Activated CD4-positive, alpha-beta T cell treated with anti-CD3 and anti-CD28 coated beads for 24 hours (primary cell): Measurements from ENCODE around the gene CPNE2.
"Not testable (repeated sequence)": the region's sequence is repeated elsewhere in the genome, so short reads cannot be mapped to it uniquely, and the experiment has no call there.

ENCODE experiments used
- DNase-seq, 2 donors: peaks; one replicate each; pipeline ENCODE4 v3.0.0-alpha.2; 2020; ENCODE audit warnings: low read depth in 2 of 2

CPNE2 gene

DNA sequence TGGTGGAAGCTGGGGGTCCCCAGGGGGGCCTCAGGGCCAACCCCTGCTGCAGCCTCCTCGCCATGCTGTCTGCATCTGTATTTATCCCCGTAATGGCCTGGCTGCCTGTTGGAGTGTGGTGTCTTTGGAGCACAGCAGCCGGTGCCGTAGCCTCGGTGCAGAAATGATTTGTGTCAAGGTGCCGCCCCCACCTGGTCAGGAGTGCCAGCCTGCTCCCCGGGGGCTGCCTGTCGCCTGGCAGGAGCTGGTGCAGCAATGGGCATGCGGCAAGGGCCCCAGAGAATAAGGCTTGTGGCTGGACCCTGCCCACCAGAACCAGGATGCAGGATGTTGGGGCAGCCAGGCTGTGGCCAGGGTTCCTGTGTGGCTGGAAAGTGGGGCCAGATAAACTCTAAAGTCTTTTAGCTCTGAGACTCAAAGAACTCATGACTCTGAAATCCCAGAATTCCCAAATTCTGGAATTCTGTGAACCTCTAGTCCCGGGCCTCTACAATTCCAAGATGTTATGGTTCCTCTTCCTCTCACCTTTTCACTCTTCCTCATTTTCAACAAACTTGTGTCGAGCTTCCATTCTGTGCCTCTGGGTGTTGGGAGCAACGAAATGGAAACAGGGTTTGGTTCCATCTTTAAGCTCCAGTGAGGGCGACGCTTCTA is 5.9 kb downstream of the CPNE2 start:
- DNase-seq = no peak

DNA sequence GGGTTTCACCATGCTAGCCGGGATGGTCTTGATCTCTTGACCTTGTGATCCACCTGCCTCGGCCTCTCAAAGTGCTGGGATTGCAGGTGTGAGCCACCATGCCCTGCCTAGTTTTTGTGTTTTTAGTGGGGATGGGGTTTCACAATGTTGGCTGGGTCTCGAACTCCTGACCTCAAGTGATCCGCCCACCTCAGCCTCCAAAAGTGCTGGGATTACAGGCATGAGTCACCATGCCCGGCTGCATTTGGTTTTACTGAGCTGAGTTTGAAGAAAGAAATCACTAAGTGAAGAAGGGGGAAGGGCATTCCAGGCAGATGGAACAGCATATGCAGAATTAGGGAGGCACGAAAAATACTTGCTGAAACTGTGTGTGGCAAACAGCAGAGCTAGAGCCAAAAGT is 7.6 kb downstream of the CPNE2 start:
- not testable (repeated sequence) for DNase-seq

DNA sequence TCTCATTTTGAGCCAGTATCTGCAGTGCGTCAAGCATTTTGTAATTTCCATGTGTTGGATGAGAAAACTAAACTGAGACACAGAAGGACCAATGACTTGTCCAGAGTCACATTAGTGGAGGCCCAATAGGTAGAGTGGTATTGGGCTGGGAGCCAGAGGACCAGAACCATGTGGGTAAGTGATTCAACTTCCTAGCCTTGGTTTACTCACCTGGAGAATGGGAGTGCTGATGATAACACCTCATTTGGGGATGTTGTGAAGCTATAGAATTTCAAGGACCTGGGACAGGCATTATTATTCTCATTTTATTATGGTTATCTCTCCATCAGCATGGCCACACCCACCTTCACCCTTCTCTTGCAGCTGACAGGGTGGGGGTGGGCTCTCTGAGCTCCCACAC is 8.1 kb downstream of the CPNE2 start:
- DNase-seq = no peak

DNA sequence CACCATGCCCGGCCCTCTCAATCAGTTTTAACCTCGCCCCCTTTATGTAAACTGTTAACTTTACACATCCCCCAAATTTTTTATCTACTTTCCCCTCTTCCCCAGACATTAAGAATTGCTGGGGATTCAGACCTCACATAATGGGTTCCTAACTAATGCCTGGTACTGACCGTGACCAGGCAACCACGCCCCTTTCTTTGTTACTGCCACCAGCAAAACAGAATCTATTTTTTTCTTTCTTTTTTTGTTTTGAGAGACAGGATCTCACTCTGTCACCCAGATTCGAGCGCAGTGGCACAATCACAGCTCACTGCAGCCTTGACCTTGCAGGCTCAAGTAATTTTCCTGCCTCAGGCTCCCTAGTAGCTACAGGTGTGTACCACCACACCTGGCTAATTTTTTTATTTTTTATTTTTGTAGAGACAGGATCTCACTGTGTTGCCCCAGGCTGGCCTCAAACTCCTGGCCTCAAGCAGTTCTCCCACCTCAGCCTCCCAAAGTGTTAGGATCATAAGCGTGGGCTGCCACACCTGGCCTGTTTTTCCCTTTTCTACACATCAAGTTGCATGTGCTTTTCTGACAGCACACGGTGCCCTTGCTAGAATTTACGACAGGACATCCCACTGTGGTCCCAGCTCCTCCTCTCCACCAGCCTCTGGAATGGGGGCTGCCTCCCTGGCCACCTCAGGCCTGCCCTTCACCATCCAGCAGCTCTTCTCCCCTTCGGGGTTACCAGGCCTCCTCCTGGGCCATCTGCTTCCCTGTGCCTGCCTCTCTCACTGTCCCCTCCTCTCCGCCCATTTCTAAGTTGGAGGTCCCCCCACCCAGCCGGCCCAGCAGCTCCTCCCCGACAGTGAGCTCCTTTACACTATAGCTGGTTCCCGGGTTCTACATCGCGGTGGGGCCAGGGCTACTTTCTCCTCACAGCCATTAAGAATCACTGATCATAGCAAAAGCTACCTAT is 10.8 kb downstream of the CPNE2 start:
- DNase-seq = no peak

DNA sequence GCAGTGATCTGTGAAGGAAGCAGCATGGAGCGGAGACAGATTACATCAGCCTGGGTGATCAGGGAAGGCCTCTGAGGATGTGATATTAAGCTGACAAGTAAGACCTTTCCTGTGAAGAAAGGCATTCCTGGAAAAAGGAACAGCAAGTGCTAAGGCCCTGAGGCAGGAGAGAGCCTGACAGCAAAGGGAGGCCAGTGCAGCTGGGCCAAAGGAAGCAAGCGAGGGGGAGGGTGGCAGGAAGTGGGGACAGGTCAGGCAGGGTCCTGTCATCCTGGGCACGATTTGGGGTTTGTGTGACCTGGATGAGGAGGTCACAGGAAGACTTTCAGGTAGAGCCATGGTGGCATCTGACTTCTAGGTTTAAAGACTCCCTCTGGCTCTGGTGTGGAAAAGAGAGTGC is 12.3 kb downstream of the CPNE2 start:
- DNase-seq = no peak

DNA sequence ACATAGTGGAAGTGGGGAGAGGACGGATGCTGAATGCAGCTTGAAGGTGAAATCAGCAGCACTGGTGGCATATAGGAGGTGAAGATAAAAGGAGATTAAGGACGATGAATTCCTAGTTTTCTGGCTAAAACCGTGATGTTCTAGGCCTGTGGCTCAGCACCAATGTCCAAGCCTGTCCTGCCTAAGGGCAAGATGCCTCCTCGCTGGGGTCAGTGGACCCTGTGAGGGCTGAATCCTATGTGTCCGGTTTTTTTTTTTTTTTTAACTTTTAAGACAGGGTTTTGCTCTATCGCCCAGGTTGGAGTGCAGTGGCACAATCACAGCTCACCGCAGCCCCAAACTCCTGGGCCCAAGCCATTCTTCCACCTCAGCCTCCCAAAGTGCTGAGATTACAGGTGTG is 12.8 kb downstream of the CPNE2 start:
- no peak for DNase-seq

DNA sequence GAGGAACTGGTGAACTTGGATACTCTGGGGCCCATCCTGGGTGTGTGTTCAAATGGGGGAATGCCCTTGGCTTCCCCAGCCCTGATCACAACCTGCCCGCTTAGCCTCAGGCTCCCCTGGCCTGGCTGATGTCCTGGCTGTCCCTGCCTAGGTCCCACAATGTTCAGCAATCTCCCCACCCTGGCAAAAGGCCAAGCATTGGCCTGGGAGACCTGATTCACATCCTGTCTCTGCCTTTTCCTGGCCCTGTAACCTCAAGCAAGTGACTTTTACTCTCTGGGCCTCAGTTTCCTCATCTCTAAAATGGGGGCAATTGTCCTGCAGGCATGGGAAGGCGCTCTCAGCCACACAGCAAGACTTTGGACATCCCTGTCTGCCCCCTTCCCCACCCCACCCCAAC is 14.4 kb downstream of the CPNE2 start:
- no peak for DNase-seq

DNA sequence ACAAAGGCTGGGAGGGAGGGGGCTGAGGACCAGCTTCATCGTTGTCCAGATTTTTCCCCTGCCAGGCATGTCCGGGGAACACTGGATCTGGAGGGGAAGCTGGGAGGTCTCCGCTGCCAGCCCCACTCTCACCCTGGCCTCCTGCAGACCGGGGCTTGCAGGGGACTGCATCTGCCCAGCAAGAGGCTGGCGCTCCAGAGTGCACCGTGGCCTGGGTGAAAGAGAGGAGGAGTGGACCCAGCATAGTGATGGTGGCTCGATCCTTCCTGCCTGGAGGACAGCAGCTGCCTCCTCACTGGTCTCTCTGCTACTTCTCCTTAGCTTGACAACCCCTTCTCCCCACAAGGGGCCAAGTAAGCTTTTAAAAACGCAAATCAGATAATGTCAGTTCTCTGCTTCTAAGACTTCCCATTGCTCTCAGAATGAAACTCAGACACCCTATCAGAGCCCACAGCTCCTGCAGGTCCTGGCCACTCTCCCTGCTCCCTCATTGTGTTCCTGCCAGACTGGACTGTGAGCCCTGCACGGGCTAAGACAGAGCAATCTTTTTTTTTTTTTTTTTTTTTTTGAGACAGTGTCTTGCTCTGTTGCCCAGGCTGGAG is 15.0 kb downstream of the CPNE2 start:
- DNase-seq = no peak

DNA sequence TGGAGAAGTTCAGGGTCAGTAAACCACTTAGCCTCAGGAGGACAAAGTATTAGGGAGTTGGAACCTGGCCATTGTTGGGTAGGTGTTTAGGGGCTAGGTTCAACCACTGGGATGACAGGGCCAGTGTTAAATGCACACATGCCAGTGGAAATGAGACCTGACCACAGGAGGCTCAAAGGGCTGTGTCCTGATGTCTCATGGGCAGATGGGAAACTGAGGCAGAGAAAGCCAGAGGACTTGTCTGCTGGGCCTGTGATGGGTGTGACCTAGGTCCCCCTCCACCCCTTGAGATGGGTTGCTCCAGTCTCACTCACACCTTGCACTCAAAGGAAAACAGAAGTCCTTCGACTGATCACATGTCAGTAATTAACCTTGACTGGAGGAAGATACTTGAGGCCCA is 16.0 kb downstream of the CPNE2 start:
- no peak for DNase-seq

DNA sequence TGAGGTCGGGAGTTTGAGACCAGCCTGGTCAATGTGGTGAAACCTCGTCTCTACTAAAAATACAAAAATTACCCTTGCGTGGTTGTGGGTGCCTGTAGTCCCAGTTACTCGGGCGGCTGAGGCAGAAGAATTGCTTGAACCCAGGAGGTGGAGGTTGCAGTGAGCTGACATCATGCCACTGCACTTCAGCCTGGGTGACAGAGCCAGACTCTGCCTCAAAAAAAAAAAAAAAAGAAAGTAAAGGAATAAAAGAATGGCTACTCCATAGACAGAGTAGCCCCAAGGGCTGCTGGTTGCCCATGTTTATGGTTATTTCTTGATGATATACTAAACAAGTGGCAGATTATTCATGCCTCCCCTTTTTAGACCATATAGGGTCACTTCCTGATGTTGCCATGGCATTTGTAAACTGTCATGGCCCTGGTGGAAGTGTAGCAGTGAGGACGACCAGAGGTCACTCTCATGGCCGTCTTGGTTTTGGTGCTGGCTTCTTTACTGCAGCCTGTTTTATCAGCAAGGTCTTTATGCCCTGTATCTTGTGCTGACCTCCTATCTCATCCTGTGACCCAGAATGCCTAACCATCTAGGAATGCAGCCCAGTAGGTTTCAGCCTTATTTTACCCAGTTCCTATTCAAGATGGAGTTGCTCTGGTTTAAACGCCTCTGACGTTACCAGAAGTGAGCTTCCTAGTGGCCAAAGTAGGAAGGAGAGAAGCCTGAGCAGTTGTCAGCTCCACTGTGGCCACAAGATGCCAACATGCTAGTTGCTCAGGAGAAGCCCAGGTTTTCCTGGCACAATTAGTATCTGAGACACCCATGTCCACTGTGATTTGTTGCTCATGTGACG is 17.1 kb downstream of the CPNE2 start:
- not testable (repeated sequence) for DNase-seq

DNA sequence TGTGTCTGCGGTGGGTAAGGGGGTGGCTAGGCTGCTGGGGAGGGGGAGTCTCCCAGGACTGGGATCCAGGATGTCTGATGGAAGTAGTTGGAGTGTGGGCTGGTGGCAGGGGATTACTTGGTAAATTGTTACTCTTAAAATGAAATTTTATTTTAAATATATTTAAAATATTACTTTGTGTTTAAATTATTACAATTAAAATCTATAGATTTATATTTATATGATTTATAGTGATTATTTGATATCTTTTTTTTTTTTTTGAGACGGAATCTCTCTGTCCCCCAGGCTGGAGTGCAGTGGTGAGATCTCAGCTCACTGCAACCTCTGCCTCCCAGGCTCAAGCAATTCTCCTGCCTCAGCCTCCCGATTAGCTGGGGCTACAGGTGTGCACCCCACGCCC is 18.6 kb downstream of the CPNE2 start:
- DNase-seq = no peak

DNA sequence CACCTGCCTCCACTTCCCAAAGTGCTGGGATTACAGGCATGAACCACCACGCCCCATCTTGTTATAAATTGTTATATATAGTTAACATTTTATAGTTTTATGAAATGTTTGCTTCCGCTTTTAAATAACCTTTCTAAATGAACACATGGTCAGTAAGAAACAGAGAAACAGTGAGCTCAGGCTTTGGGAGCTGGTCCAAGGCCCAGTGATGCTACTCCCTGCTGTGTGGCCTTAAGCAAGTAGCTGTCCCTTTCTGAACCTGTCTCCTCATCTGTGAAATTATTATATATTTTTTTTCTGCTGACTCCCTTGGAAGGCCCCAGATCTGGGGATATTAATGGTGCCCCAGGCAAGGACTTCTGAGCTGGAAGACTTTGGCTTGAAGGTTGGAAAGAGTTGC is 19.0 kb downstream of the CPNE2 start:
- no peak for DNase-seq

DNA sequence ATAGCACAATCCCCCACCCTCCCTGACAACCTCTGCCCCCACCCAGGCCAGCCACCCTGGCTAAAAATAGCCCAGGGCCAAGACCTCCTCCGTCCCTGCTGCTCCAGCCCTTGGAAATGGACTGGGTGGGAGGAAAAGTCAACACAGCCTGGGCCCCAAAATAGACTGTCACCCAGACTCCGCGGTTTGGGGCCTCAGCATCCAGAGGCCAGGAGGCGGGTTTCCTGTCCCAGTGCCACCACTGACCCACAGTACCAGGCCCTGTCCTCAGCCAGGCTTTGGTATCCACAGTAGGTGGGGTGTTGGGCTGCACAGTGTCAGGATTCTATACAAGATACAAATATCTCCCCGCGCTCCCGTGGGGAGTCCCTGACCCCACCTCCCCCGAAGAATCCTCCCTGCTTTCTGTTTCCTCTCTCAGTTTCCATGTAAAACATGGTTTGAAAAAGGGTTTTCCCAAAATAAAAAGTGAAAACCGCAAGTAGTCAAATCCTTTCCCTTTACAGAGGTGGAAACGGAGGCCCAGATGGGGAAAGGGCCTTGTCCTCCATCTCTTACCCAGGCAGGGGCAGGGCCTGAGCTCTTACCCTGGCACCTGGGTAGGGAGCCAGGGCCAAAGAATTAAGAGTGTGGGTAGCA is 20.1 kb downstream of the CPNE2 start:
- no peak for DNase-seq

DNA sequence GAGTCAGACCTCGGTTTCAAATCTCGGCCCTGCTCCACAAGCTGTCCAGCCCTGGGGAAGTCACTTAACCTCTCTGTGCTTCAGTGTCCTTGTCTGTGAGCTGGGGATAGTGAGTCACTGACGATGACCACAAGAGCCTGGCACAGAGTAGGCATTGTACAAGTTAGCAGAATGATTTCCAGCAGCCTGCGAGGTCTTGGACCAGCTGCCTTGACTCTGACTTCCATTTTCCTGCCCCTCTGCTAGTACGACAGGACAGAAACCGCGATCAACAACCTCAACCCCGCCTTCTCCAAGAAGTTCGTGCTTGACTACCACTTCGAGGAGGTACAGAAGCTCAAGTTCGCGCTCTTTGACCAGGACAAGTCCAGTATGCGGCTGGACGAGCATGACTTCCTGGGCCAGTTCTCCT is 20.7 kb downstream of the CPNE2 start:
- no peak for DNase-seq

DNA sequence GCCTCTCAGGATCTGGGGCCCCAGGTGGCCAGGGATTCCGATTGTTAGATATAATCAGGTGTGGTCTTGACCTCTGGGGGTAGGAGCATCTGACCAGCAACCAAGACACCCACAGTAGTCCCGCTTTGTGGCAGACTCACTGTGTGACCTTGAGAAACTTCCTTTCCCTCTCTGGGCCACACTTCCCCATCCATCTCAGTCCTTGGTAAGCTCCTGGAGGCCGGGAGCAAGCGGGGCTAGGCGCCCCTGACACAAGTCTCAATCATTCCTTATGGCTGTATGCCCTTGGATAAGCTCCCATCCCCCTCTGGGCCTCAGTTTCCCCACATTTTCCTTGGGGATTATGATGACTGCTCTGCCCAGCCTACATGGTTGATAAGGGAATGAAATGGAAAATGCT is 21.3 kb downstream of the CPNE2 start:
- DNase-seq = no peak

DNA sequence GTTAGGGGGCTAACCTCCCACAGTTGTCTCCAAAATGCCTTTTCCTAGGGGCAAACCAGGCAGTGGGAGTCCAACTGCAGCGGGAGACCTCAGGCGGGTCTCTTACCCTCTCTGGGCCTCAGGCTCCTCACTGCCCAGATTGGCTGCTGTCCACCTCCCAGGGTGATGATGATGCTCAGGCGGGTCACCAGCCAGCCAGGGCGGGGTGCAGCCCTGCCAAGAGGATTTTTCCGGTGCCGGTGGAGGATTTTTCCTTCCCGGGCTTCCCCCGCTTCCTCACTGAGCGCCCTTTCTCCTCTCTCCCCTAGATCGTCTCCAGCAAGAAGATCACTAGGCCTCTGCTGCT is 22.8 kb downstream of the CPNE2 start:
- no peak for DNase-seq

DNA sequence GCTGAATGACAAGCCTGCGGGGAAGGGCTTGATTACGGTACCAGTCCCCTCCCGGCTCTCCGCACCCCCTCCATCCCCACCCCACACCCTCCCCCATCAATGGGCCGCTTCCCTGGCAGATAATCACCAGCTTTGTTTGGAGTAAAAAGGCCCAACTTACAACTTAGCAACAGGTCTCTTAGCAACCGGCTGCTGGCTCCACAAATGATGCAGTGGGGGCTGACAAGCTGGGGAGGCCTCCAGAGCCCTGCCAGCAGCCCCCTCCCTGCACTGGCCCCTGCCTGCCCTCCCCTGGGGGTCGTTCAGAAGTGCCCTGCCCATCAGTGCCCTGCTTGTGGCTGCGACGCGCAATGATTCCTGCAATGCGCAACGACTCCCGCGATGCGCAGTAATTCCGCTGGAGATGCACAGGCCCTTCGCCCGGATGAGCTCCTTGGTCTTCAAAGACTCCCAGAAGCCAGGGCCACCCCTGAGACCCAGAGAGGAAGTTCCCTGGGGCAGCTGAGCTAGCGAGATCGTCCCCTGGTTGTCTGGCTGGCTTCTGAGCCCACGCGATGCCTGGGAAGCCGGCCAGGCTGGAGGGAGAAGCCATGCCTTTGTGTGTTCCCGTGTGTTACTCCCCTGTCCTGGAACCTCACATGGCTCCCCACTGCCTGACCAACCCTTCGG is 23.3 kb downstream of the CPNE2 start:
- DNase-seq = no peak

DNA sequence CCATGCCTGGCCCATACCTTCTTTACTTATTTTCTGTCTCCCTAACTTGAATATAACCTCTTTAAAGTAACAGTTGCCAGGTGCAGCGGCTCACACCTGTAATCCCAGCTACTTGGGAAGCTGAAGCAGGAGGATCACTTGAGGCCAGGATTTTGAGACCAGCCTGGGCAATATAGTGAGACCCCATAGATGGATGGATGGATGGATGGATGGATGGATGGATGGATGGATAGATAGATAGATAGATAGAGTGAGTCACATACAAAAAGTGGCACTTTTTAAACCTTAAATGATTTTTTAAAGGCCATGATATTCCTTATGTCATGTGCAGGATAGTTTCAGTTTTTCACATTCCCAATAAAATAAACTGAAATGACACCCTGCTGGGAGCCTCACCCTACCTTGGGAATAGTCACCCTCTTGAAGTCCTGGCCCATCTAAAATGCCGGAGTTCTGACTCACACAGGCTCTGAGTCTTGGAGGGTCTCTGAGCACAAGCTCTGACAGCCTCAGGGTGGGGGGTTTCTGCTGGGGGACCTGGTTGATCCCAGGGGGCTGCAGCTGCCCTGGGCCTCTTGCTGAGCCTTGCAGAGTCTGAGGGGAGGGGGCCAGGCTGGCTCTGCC is 26.2 kb downstream of the CPNE2 start:
- no peak for DNase-seq

DNA sequence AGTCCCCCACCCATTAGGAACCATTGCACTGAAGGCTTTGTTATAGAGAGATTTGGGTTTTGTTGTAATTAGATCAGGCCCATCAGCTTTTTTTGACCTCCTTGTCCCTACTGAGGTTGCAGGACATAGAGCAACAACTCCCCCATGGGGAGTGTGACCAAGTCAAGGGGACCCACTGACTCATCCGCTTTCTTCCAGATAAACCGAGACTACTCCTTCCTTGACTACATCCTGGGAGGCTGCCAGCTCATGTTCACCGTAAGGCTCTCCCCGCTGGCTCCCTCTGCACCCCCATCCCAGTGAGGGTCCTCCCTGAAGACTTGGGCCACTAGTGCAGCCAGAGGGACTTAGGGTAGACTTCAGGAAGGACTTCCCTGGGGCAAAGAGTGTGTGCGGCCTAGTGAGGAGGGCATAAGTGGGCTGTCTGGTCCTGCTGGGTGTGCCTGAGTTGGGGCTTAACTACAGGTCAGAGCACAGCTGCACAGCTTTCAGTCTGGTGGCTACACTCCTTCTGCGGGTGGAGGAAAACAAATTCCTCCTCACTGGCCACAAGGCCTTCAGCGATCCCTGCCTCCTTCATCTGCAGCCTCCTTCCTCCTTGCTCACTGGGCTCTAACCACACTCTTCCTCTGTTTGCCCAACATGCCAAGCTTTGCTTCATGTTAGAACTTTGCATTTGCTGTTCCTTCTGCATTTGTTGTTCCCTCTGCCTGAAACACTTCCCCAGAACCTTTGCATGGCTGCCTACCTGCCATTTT is 31.0 kb downstream of the CPNE2 start:
- DNase-seq = no peak
